ENCODE results near the gene CRACR2A.
A peak's percentile ranks its signal among the peaks of the same experiment; 100 is the strongest.

The CRACR2A gene, protein sequence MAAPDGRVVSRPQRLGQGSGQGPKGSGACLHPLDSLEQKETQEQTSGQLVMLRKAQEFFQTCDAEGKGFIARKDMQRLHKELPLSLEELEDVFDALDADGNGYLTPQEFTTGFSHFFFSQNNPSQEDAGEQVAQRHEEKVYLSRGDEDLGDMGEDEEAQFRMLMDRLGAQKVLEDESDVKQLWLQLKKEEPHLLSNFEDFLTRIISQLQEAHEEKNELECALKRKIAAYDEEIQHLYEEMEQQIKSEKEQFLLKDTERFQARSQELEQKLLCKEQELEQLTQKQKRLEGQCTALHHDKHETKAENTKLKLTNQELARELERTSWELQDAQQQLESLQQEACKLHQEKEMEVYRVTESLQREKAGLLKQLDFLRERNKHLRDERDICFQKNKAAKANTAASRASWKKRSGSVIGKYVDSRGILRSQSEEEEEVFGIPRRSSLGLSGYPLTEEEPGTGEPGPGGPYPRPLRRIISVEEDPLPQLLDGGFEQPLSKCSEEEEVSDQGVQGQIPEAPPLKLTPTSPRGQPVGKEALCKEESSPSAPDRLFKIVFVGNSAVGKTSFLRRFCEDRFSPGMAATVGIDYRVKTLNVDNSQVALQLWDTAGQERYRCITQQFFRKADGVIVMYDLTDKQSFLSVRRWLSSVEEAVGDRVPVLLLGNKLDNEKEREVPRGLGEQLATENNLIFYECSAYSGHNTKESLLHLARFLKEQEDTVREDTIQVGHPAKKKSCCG

DNA sequence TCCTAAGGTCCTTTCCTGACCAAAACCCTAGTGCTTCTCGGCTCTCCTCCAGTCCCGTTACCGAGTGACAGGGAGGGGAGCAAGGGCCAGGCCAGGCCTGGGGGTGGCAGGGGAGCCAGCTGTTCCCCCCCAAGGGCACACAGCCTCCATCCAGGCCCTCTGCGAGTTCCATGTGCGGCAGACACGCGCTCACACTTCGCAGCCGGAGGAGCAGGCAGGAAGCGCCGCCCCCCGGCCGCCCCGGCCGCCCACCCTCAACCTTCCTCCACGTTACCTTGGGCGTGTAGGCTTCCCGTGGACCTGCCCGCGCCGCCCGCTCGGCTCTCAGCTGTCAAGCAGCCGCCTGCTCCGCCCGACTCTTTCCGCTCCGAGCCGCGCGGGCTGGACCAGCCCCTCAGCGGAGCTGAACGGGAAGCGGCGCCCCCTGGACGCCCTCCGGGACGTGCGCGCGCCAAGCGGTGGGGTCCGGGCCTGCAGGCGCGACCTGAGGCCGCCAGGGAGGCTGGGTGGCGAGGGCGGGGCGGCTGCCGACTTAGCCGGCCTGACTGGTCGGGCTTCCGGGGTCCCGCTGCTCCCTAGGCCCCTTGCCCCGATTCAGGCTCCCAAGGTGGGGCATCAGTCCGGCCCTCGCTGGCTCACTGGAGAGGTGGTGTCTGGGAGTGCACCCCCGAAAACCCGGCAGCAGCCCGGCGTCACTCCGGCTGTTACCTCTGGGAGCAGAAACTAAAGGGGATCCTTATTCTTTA, at the start of gene CRACR2A:
TSS of gene CRACR2A (minus strand) at position 369 of the 746 bp plus-strand sequence. CDS start 56,110 bp downstream, outside the sequence.
- DNase-seq = peak; percentile 35

DNA sequence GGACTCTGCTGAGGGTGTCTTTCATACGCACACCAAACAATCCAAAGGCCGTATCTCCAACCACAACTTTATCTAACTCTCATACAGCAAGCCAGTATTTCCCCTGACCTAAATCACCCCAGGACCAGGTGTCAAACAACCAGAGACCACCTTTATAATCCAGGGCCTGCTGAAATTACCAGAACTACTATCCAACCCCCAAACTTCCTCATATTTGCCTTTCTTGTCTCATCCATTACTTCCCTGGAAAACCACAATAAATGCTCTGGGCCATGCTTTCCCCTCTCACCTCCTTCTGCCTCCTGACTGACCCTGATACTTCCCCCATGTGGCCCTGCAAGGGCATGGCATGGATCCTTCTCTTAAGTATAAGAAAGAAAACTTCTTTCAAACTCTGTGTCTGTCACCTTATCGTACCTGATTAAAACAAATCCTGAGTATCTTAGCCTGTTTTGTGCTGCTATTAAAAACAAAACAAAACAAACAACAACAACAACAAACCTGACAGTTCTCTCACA, 44.7 kb upstream of the CRACR2A start:
- DNase-seq = no peak

DNA sequence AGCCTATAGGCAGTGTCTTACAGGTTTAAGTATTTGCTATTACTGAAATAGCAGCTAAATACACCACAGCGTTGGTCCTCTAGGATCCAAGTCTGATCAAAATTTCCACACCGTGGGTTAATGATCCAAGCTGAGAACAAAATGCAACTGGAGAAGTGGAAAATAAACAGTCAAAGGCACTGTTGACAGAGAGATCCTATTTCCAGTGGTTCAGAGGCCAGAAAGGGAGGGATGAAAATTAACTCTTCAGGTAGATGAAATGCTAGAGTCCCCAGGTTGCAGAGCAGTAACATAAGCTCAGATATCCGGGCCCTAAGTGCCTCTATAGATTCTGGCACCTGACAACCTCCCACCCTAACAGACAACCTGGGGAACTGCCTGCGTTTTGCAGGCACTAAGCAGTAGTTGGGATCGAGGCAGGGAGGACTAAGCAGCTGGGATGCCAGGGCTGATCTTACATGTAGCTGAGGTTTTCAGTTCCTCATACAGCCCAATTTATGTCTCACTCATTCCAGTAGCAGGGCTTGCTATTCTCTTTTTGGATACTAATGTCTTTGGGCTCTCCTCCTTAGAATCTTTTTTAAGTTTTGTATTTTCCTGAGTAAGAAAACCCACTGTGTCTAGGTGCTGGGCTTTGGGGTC, 42.7 kb upstream of the CRACR2A start:
- peak; percentile 96 for DNase-seq

DNA sequence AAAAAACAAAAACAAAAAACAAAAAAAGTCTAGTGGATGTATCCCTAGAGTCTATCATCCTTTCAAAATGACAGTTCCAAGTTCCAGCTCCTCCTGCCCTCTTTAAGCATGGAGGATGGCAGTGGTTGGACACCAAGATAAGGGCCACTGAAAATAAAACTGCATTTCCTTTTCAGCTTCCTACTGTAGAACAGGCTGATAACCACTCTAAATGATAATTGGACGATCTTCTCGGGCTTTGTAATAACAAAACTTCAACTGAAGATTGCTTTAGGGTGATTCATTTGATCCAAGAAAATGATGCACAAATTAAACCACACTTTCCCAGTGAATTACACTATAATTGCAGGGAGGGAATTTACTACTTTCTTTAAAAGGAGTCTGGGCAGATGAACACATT, 42.2 kb upstream of the CRACR2A start:
- peak; percentile 73 for DNase-seq

DNA sequence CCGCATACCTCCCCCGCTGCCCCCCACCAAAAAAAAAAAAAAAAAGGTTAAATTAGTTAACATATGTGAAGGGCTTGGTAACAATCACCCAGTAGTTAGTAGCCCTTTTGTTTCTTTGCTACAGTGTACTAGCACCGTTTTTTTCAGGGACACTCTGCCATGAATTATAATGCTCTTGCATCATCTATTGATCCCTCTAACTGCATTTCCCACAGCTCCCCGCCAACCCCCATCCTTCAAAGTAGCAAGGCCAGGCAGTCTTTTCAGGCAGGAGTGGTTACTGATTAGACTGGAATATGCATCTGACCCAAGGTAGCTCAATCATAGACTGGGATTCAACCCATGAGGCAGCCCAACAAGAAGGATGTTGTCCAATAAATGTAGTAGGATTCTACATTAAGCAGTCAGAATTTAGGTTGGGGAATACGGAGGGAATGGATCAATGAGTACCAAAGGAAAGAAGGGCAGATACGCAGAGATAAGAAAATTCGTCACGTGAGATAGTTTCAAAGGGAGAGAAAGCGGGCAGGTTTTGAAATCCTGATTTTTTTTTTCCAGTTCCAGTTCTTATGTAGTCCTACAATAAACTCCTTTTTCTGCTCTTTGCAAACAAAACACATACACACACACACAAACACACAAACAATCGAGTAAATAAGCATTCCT, 39.8 kb upstream of the CRACR2A start:
- DNase-seq = no peak

DNA sequence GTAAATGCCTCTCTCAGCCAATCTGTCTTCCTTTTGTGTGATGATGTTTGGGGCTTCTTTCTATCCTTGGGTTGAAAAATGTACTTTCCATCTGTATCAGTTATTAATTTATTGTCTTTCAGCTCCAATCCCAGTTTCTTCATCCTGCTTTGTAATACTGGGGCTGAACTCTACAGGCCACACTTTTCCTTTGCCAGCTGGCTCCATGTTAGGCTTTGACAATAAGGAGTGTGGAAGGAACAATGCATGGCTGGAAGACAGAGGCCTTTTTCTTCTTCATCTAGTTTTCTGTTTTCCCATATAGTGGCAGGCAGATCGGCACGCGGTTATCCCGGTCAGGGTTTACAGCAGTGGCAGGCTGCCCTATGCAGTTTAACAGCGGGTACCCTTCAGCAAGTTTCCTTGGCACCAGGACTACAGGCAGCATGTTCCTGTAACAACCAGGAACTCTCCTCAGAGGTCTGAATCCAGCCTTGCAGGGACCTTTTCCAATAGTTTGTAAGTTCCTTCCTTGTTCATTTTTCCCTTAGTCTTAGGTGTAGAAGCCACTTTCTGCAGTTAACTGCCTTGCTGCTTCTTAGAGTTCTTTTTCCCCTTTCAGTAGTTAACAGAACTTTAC, 38.5 kb upstream of the CRACR2A start:
- no peak for DNase-seq

DNA sequence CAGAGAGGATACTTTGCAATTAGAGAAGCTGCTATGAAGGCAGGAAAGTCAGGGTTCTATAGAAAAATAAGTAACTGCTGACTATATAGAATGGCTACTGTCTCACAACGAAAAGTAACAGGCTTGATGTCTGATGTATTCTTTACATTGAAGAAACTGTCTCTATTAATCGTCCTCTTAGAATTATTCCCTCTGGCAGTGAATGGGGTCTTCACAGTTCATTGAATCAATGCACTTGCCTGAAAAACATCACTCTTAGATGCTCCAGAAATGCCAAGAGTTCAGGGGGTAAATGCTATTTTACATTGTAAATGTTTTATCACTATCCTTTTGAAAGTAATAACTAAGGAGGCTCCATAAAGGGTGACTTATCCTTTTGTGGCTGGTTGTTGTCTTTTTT, 37.7 kb upstream of the CRACR2A start:
- DNase-seq = no peak

DNA sequence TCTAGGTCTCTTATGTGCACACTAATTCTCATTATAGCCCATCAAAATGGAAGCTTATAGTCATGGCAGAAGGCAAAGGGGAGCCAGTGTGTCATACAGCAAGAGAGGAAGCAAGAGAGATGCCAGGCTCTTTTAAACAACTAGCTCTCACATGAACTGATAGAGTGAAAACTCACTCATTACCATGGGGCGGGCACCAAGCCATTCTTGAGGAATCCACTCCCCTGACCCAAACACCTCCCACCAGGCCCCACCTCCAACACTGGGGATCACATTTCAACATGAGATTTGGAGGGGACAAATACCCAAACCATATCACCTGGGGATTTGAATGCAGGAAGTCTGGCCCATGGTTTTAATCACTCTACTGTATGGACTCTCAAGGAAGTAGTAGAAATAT, 36.9 kb upstream of the CRACR2A start:
- no peak for DNase-seq

DNA sequence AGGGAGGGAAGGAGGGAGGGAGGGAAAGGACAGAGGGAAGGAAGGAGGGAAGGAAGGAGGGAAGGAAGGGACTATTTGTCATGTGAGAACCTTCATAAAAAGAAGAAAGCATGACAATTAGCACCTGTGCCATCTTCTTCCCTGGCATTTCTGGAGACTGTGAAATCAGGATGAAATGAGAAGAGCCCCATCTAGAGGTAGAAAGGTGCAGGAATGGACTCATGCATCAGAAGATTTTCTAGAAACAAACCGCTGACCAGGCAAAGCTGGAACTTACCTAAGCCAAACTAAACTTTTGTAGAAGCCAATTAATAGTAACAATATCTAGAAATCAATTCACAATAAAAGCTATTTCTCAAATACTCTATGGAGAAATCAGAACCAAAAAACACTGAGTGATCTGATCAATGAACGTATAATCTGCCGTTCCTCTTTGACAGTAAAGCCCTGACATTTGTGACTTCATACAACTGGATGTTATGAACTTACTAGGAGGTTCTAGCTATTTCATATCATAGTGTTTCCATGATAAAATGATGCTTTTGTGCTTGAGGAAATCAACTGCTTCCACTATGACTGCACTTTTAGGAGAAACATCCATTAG, 24.4 kb upstream of the CRACR2A start:
- peak; percentile 61 for DNase-seq

DNA sequence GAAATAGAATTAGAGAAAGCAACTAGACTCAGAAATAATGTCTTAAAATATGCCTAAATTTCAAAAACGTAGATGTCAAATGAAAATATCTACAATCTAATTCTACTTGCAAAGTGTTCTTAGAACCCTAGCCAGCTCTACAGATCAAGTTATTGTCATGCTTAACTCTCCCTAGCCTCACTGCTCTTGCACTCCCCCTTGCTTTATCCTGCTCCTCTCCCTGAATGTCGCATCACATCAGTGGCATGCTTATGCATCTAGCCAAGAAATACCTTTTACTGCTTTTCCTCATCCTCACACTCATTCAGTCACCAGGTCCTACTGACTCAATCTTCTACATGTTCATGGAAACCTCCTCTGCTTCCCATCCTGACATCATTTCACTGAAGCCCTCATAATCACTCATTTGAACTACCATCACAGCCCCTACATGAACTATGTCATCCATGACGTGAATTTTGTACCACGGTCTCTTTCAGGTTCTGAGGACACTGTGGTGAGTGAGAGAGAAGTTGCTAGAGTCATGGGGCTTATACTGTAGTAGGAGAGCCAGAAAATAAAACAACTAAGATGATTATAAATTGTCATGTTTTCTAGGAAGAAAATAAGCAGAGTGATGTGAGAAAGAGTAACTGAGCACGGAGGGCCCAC, 22.6 kb upstream of the CRACR2A start:
- no peak for DNase-seq

DNA sequence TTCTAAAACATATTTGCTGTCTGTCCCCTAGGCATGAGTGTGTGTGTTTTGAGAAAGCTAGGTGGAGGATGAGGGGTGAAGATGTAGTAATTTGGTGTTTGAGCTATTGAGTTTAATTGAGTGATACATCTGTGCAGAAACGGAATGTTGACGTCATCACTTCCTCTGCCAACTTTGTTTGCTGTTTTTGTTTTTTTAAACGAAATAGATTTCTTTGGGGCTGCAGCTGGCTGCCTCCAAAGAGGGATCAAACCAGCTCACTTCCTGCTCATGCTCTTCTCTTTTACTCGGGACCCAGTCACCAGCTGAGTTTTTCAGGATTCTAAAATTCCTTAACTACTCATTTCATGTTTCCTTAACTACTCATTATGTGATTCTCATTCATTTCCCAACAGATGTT, 19.5 kb upstream of the CRACR2A start:
- no peak for DNase-seq

DNA sequence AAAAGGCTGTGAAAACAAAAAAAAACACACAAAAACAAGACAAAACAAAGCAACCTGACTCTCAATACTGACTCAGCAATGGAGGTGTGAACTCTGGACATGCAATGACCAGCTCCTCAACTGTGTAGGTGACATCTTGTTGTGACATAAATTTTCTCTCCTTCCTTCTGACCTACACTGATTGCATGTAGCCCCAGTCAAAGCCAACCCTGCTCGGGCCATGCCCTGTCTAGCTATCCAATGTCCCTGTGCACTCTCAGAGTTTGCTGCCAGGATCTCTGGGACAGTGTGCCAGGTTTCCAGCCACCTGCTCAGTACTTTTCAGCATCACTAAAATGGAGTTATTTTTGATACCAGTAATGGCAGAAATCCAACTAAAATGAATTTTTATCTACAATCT, 18.9 kb upstream of the CRACR2A start:
- no peak for DNase-seq

DNA sequence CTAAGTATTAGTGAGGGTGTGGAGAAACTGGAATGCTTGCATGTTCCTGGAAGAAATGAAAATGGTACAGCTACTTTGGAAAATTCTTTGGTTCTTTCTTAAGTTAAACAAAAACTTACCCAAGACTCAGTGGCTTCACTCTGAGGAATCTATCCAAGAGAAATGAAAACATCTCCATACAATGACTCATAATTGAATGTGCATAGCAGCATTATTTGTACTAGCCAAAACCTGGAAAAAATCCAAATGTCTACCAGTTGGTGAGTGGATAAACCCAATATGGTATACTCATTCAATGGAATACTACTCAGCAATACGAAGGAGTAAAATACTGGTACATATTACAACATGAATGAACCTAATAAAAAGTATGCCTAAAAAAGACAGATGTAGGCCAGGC, 18.0 kb upstream of the CRACR2A start:
- no peak for DNase-seq

DNA sequence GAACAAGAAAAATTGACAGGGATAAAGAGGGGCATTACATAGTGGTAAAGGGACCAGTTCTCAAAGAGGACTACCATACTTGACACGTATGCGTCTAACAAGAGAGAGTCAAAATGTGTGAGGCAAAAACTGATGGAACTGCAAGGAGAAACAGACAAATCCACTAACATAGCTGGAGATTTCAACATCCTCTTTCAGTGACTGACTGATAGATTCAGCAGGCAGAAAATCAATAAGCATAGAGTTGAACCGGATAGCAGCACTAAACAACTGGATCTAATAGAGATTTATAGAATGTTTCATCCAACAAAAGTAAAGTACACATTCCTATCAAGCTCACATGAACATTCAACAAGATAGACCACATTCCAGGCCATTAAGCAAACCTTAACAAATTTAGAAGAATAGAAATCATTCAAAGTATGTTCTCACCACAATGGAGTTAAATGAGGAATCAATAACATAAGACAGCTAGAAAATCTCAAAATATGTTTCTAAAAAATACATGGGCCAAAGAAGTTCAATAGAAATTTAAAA, 16.1 kb upstream of the CRACR2A start:
- no peak for DNase-seq

DNA sequence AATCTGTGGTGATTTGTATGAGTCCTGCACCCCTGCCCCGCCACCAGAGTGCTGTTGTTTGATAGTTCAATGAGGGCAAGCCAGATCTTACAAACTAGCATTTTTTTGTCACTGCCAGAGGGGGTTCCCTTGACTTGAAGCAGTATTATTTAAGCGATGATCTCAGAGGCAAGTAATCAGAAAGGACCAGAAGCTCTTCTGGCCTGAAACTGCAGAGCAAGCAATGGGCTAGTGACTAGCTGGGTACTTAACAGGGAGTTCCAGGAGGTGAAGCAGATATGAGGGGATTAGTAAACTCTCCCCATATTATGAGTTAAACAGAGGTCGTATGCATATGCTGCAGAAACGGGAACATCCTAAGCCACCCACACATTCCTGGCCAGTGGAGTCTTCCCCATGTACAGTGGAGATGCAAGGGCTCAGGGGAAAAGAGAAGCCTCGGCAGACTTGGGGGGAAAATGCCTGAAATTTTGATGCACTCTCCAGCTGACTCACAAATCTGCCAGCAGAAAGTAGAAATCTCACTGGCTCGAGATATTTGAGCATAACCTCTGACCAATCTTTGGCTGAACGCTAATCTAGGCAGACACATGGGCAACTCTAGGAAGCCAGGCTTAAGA, 8.3 kb upstream of the CRACR2A start:
- DNase-seq = no peak

DNA sequence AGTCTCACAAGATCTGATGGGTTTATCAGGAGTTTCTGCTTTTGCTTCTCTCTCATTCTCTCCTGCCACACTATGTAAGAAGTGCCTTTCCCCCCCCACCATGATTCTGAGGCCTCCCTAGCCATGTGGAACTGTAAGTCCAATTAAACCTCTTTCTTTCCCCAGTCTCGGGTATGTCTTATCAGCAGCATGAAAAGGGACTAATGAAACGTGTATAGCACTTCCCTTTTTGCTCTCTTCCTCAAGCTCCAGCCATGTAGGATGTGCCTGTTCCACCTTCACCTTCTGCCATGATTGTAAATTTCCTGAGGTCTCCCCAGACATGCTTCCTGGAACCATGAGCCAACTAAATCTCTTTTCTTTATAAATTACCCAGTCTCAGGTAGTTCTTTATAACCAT, 7.0 kb upstream of the CRACR2A start:
- no peak for DNase-seq

DNA sequence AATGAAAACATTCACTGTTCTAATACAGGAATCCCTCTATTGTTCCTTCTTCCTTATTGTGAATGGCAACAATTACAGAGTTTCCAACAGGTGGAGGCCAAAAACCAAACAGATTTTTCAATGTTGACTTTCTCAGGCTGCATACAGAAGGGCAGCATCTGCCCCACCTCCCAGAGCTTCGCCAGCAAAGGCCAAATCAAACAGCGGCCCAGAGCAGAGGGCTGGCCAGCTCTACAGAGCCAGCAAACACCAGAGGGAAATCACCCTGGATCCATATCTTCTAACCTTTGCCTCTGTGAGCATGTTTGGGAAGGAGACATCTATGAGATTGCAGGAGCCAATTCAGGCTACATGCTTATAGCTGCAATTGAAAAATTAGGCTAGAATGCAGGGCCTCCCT, 4.4 kb upstream of the CRACR2A start:
- peak; percentile 59 for DNase-seq

DNA sequence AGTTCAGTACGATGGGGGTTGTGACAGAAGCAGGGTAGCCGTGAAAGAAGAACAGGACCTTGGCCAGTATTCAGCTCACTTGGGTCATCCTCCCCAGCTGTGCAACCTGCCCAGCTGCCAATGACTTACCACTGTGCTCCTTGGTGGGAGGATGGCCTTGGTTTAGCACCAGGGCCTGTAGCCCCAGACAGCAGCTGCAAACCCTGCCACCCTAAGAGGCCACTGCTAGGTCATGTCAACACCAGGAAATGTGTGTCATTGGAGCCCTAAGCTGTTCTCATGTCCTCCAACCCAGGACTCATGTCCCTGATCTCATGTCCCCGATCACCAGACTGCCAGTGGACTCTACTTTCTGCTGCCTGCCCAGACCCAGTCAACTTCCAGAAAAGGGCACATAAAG, 3.0 kb upstream of the CRACR2A start:
- no peak for DNase-seq

DNA sequence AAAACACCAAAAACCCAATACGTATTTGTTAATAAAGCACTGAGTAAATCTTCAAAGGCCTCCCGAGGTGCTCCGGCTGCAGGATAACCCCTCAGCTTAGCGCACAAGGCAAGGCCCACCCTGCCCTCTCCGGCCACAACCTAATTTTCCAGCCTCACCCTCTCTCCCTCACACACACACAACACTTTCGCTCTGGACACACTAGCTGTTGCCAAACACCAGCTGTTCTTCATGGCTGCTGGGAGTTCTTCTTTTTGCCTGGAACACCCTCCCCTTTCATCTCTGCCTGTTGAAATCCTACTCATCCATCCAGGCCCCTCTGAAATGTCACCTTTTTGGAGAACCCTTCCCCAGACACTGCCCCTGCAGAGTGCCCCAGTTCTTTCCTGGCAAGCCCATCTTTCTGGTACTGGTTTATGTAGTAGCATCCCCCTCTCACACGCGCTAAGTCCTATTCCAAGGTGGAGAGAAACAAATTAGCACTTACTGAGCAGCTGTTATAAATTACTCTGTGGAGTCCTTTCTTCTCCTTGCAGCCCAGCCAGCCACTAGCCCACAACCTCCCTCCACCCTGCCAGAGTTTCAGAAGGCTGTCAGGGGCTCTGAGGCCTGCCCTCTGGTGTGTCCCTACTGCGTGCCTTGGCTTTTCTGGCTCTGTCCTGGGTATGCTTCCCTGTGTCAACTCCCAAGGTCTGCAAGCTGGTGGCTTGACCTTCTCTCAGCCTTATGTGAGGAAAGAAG, 805 bp upstream of the CRACR2A start:
- peak; percentile 40 for DNase-seq

Data from NCI-H1092 treated with DMSO at 0.1 percent for 48 hours (cell line).